SU-DHL-6 (cell line): ENCODE measurements around the gene NUDT8.

Source experiments
- EZH2phosphoT487 ChIP-seq: fragments of 200-600 bp; sonication (generic), shearing (Covaris generic); conservative IDR thresholded peaks from 2 replicates; pipeline ENCODE4 v1.6.1; 2018; ENCODE audit warnings: mild to moderate bottlenecking, antibody characterized with exemption, low read length, moderate library complexity, mixed read lengths
- TF ChIP-seq, protein P1 (sequence below): fragments of 200-600 bp; sonication (generic); IDR thresholded peaks from one replicate; pipeline ENCODE4 v1.5.1; 2017; ENCODE audit warnings: antibody characterized with exemption, mild to moderate bottlenecking, low read length, moderate library complexity; ENCODE audit not compliant: insufficient read depth, poor library complexity, severe bottlenecking

DNA sequence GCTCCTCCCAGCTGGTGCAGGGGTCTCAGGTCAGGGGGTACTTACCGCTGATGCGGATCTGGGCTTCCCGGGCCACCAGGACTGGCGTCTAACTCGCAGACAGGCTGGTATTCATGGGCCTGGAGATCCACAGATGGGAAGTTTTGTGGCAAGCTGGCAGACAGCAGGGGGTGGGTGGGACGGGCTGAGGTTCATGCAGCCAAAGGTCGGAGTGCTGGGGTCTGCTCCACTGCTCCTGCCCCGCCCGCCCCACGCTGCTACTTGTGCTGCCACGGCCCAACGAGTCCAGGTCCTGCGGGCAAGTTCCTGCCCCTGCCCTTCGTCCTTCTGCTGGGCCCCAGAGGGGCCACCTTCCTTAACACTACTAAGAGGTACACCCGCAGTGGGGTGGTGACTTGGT is 17.7 kb upstream of the NUDT8 start:
- TF ChIP-seq, protein P1, sequence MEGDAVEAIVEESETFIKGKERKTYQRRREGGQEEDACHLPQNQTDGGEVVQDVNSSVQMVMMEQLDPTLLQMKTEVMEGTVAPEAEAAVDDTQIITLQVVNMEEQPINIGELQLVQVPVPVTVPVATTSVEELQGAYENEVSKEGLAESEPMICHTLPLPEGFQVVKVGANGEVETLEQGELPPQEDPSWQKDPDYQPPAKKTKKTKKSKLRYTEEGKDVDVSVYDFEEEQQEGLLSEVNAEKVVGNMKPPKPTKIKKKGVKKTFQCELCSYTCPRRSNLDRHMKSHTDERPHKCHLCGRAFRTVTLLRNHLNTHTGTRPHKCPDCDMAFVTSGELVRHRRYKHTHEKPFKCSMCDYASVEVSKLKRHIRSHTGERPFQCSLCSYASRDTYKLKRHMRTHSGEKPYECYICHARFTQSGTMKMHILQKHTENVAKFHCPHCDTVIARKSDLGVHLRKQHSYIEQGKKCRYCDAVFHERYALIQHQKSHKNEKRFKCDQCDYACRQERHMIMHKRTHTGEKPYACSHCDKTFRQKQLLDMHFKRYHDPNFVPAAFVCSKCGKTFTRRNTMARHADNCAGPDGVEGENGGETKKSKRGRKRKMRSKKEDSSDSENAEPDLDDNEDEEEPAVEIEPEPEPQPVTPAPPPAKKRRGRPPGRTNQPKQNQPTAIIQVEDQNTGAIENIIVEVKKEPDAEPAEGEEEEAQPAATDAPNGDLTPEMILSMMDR, result no peak
- no peak for TF ChIP-seq EZH2phosphoT487
